Mucosa of descending colon (tissue), 3 donors: ENCODE measurements around the gene TMEM50A. TPM values are rescaled to one million over a fixed set of nuclear protein-coding genes. Genes with fewer than 3 reads are reported as not detected.
"Not testable (repeated sequence)": the region's sequence is repeated elsewhere in the genome, so short reads cannot be mapped to it uniquely, and the experiment has no call there.

Source experiments
- ATAC-seq: fragments of 200-7000 bp; cut with Tn5 transposase; one replicate; pipeline ENCODE4 v1.9.1; 2020; ENCODE audit warnings: mild to moderate bottlenecking, moderate library complexity
- DNase-seq, 3 donors: peaks; one replicate each; pipeline ENCODE4 v3.0.0-alpha.2; 2020
- H3K36me3 ChIP-seq: fragments of 200-600 bp; one replicate; pipeline ENCODE4 v1.8.0; 2021; ENCODE audit warnings: low read depth, mild to moderate bottlenecking
- H3K4me1 ChIP-seq: fragments of 200-600 bp; one replicate; pipeline ENCODE4 v1.8.0; 2021; ENCODE audit warnings: low read depth, mild to moderate bottlenecking
- H3K4me3 ChIP-seq: fragments of 200-600 bp; one replicate; pipeline ENCODE4 v1.8.0; 2021; ENCODE audit warnings: mild to moderate bottlenecking
- H3K9me3 ChIP-seq: fragments of 200-600 bp; one replicate; pipeline ENCODE4 v1.8.0; 2021; ENCODE audit warnings: mild to moderate bottlenecking
- intact Hi-C, 2 donors: fragments of 100-400 bp; cut with DNase I in 1 of 2; cut with micrococcal nuclease in 1 of 2; formaldehyde crosslinking; loops; one replicate each; pipeline versions ENCODE4 v1.11.0 to v1.11.1; 2022; cut with DNase I, micrococcal nuclease
- total RNA-seq, 3 donors: library from RNA; stranded (reverse); fragmentation: NEBNext Ultra II Directional in 2 of 3; extraction: Animal tissue kit (Norgen Biotek cat#: 25700) in 2 of 3; gene quantifications; one replicate each; pipeline versions ENCODE4 v1.2.1 to v1.2.4, GENCODE V29; 2021 to 2023
- TF ChIP-seq, protein P1 (sequence below): fragments of 200-600 bp; IDR thresholded peaks from one replicate; pipeline ENCODE4 v1.8.0; 2022; ENCODE audit warnings: antibody characterized with exemption, mild to moderate bottlenecking
- donor health status: DM: no; HTN: no; CAD: no; lungs with moderate emphysema.
- donor health status: DM: no; HTN: no; CAD: no.
- donor health status: DM: no; HTN: yes; CAD: no.

Gene TMEM50A
- total RNA-seq, 3 donors from 2014 or later, result 110 to 149 (median 134) TPM

DNA sequence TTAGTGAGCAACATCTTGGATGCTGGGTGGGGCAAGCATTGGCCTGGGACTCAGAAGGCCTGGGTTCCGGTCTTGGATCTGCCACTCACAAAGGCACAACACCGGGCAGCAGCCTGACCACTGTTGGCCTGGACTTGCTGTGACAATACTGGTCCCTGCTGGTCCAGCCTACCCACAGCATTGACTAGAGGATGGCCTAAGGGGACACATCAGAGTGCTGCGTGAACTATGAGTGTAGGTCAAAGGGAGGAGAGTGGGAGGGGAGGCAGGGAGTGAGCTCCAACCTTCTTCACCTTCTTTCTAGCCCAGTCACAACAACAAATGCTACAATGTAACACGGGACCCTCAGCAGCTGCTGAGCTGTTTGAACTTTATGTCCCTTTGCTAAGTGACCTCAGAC lies 31.1 kb downstream of the TMEM50A start:
- DNase-seq (no peak), ATAC-seq (no peak)
- Histone ChIP-seq H3K36me3 (no peaks in the 10 kb centered on the region), H3K9me3 (no peaks in the 10 kb centered on the region), H3K4me3 (no peak overlapping the region), H3K4me1 (no peaks in the 10 kb centered on the region)
- TF ChIP-seq, protein P1, sequence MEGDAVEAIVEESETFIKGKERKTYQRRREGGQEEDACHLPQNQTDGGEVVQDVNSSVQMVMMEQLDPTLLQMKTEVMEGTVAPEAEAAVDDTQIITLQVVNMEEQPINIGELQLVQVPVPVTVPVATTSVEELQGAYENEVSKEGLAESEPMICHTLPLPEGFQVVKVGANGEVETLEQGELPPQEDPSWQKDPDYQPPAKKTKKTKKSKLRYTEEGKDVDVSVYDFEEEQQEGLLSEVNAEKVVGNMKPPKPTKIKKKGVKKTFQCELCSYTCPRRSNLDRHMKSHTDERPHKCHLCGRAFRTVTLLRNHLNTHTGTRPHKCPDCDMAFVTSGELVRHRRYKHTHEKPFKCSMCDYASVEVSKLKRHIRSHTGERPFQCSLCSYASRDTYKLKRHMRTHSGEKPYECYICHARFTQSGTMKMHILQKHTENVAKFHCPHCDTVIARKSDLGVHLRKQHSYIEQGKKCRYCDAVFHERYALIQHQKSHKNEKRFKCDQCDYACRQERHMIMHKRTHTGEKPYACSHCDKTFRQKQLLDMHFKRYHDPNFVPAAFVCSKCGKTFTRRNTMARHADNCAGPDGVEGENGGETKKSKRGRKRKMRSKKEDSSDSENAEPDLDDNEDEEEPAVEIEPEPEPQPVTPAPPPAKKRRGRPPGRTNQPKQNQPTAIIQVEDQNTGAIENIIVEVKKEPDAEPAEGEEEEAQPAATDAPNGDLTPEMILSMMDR, result no peak
- intact Hi-C loops, result no loop called here

DNA sequence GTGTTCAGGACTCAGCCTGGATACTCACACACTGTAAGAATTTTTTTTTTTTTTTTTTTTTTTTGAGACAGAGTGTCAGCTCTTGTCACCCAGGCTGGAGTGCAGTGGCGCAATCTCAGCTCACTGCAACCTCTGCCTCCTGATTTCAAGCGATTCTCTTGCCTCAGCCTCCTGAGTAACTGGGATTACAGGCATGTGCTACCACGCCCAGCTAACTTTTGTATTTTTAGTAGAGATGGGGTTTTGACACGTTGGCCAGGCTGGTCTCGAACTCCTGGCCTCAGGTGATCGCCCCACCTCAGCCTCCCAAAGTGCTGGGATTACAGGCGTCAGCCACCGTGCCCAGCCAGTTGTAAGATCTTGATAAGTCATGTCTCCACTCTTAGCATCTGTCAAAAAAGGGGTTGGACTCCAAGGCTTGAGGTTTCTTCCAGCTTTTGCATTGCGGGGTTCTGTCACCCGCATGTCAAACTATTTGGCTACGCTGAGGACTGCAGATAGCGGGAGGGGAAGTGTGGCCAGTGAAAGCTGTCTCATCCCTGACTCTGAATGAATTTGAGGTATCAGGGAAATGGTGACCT lies 31.6 kb downstream of the TMEM50A start:
- DNase-seq, ATAC-seq, H3K4me3 ChIP-seq, H3K9me3 ChIP-seq, H3K36me3 ChIP-seq, intact Hi-C loops, H3K4me1 ChIP-seq: not testable (repeated sequence)

DNA sequence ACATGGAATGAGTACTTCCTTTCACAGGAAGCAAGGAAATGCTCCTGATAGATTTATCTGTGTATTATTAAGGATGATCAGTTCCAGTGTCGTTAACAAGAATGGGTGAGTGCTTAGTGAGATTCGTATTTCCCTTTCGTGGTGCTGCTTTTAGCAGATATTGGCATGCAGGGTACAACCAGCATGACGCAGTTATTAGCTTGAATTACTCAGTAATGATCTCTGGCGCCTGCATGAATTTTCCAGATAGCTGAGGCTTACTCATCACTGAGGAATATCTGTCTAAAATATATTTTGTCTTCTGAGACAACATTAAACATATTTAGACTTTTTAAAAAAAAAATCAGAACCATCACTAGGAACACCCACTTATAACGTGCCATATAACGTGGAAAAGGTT lies 33.6 kb downstream of the TMEM50A start:
- H3K9me3 ChIP-seq, H3K4me1 ChIP-seq, DNase-seq, intact Hi-C loops, H3K36me3 ChIP-seq, H3K4me3 ChIP-seq, ATAC-seq: not testable (repeated sequence)

DNA sequence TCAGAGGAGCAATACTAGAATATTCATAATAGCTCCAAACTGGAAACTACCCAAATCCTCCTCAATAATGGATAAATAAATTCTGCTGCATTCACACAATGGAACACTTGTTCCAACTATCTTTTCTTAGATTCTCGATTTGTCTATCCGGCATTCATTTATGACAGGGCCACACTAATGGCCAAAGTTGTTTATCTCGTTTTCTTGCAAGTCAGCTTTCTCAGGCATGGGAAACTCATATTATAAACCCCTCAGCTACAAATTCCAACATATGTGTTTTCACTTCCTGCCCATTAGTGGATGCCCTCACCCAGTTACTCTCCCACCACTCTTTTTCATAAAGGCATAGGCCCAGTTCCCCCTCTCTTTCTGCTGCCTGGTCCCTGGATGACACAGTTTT lies 40.2 kb downstream of the TMEM50A start:
- ATAC-seq, H3K4me3 ChIP-seq, intact Hi-C loops, DNase-seq, H3K4me1 ChIP-seq, H3K36me3 ChIP-seq, H3K9me3 ChIP-seq: not testable (repeated sequence)

DNA sequence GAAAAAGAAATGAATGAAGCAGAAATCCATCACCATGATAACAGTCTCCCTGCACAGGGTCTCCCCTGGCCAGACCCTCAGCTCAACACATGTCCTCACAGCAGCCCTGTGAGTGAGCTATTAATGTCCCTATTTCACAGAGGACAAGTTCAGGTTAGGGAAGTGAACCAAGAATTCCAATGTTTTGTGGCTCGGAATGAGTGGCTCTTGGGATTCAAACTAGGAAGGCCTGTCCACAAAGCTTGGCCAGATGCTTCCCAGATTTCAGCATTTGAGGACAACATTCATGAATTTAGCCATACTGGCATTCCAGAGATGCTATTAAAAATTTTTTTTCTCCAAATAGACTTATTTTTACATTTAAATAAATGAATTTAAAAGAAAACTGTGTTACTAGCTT lies 44.4 kb downstream of the TMEM50A start:
- H3K4me1 ChIP-seq, H3K9me3 ChIP-seq, intact Hi-C loops, ATAC-seq, H3K36me3 ChIP-seq, H3K4me3 ChIP-seq, DNase-seq: not testable (repeated sequence)

DNA sequence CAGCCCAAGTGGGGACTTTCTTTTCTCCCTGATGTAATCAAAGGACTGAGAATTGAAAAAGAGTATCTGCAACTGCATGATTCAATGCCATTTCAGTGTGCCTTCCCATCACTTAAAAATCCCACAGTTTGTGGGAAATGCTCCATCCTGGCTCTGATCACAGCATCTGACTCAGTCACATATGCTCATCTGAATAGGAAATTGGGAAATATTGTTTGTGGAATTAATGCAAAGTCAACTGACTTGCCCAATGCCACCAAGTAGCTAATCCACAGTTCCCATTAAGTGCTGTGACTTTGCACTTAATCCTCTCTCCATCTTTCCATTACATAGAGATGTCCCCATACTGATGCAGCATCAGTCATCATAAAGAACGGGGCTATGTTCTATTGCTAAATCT lies 45.0 kb downstream of the TMEM50A start:
- intact Hi-C loops, H3K4me1 ChIP-seq, H3K9me3 ChIP-seq, ATAC-seq, H3K4me3 ChIP-seq, DNase-seq, H3K36me3 ChIP-seq: not testable (repeated sequence)

DNA sequence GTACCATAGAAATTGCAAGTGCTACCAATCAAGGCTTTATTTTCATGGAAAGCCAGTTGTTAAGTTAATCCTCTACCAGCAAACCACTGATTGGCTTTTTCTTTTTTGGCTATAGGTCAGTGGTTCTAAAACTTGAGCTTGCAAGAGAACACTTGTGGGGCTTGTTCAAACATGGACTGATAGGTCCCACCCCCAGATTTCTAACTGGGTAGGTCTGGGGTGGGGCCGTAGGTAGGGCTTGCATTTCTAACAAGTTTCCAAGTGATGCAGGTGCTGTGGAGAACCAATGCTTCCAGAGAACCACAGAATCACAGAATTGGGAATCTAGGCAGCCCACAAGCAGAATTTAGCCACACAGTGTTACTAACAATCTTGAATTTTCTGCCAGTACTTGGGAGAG lies 45.7 kb downstream of the TMEM50A start:
- H3K4me1 ChIP-seq, DNase-seq, intact Hi-C loops, ATAC-seq, H3K36me3 ChIP-seq, H3K9me3 ChIP-seq, H3K4me3 ChIP-seq: not testable (repeated sequence)

DNA sequence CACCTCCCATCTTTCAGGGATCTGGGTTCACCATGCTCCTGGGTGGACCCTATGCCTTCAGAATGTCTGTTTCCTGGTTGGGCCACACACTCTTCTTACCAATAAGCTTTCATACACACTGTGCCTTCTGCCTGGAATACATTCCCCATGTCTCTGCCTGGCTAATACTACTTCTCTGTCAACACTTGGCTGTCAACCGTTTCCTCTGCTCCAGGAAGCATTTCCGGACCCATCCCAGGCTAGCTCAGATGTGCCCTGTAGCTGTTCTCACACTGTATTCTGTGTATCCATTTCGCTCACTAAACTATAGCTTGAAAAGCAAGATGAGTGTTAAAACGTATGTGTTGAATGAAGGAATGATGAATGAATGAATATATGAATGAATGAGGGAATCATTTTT lies 49.0 kb downstream of the TMEM50A start:
- H3K9me3 ChIP-seq, H3K4me1 ChIP-seq, ATAC-seq, H3K36me3 ChIP-seq, DNase-seq, intact Hi-C loops, H3K4me3 ChIP-seq: not testable (repeated sequence)

DNA sequence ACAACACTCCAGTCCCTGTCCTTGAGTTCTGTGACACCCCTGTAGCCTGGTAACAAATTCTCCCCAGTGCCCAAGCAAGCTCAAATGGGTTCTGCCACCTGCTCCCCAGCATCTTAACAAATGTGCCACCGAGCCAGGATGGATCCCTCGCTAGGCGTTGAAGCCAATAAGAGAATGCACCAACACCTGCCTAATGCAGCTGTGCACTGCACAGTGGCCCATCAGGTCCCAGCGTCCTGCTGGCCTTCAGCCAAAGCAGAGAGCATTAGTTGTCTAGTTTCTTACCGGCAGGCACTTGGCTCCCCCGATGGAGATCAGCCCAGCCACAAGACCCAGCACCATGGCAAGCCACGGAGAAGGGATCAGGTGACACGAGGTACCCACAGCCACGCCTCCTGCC lies 50.6 kb downstream of the TMEM50A start:
- H3K4me1 ChIP-seq, H3K9me3 ChIP-seq, ATAC-seq, DNase-seq, H3K36me3 ChIP-seq, H3K4me3 ChIP-seq, intact Hi-C loops: not testable (repeated sequence)

DNA sequence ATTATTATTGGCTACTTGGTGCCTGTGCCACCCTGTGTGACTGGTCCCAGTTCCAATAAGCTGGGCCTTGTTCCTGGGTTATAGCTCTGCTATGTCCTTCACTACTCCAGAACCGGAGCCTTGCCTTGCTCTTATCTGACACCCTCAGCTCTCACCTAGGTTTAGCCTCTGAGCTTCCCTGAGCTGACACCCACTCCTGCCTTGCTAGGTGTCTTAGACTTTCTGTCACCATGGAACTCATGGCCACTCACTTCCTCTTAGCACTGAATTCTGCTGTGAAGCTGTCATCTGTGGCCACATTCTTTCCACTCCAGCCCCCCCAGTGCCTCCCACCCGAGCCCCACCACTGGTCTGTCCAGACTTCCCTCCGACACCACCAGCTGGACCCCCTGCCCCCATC lies 51.6 kb downstream of the TMEM50A start:
- DNase-seq, H3K4me3 ChIP-seq, H3K36me3 ChIP-seq, H3K4me1 ChIP-seq, H3K9me3 ChIP-seq, intact Hi-C loops, ATAC-seq: not testable (repeated sequence)
